ENCODE measurements around the gene P4HTM.

The P4HTM gene

GRCh38 chr3:49027634-49028033 is 37.6 kb downstream of the P4HTM start:
- H3K4me1 ChIP-seq (ENCODE audit: control insufficient read depth, insufficient read depth, low read length): no peaks in the 10 kb centered on the region
- peaks cover 0 to 90% of the 10 kb centered on the region in 2 experiments; a peak in 2 of 3 replicates for H3K36me3 ChIP-seq (ENCODE audit: control insufficient read depth in 2 of 2, insufficient read depth in 1 of 2, low read length in 2 of 2)
- ChIA-PET POLR2A (interaction anchor here (1.6 to 2.8 kb wide), 2 partner anchors 20 to 67 kb away, joined by 4 to 10 read pairs; partner anchors contain the start of genes QRICH1 and WDR6), CTCF (no interaction called here)
- H3K4me3 ChIP-seq (ENCODE audit: low read depth, low read length): no peak overlapping the region
- no peaks in the 10 kb centered on the region for H3K9me3 ChIP-seq (ENCODE audit: control insufficient read depth, insufficient read depth, low read depth, low read length)
- TF ChIP-seq ZNF362 (tag by site-specific recombination; IDR thresholded peaks at IDR 0.05) (no peak), ZNF449 (tag by site-specific recombination; IDR thresholded peaks at IDR 0.05) (no peak), MZF1 (tag by site-specific recombination; IDR thresholded peaks at IDR 0.05; ENCODE audit: borderline replicate concordance) (no peak), ZNF701 (tag by site-specific recombination; IDR thresholded peaks at IDR 0.05) (no peak), ZNF513 (tag by site-specific recombination; IDR thresholded peaks at IDR 0.05) (no peak), GLIS1 (tag by site-specific recombination; IDR thresholded peaks at IDR 0.05) (no peak), ZSCAN23 (tag by site-specific recombination; IDR thresholded peaks at IDR 0.05) (no peak), ZBTB26 (tag by site-specific recombination; optimal IDR thresholded peaks at IDR 0.05) (no peak), ZNF37A (tag by site-specific recombination; IDR thresholded peaks at IDR 0.05) (no peak), ZBTB10 (tag by site-specific recombination; IDR thresholded peaks at IDR 0.05) (no peak), KLF9 (tag by site-specific recombination; IDR thresholded peaks at IDR 0.05; ENCODE audit: low read depth) (no peak), ZNF529 (tag by site-specific recombination; IDR thresholded peaks at IDR 0.05; ENCODE audit: insufficient replicate concordance) (no peak), ZEB2 (tag by site-specific recombination; IDR thresholded peaks at IDR 0.05) (no peak), ZNF280C (tag by site-specific recombination; IDR thresholded peaks at IDR 0.05) (no peak), PBX3 (CRISPR knock-in tag; IDR thresholded peaks at IDR 0.05) (no peak), CTCF (tag by site-specific recombination; IDR thresholded peaks at IDR 0.05) (no peak), ZNF555 (tag by site-specific recombination; conservative IDR thresholded peaks at IDR 0.05) (no peak)
- H3K27ac ChIP-seq (ENCODE audit: extremely low read depth, low read depth, low read length): no peak overlapping the region

Data from HEK293 (cell line).